Keratinocyte (primary cell): ENCODE results near the gene TMEFF2. TPM values are rescaled to one million over a fixed set of nuclear protein-coding genes. Genes with fewer than 3 reads are reported as not detected.

Experiments
- DNase-seq: peaks from one replicate; pipeline ENCODE4 v3.0.0-alpha.2; 2011; ENCODE audit warnings: low read depth, missing footprints, low spot score
- FAIRE-seq: peaks from 2 replicates; lab custom pipeline; 2011; peaks lifted over from hg19 to GRCh38; lab: Jason Lieb, UNC
- H2AFZ ChIP-seq: 2 replicates; pipeline ENCODE4 v1.6.0; 2012; ENCODE audit warnings: low read length, control low read depth, inconsistent platforms; ENCODE audit not compliant: control insufficient read depth
- H3K27ac ChIP-seq: 2 replicates; pipeline ENCODE4 v1.5.1; 2011; ENCODE audit warnings: low read length; ENCODE audit not compliant: control insufficient read depth, insufficient read depth
- H3K27me3 ChIP-seq: 3 replicates; pipeline ENCODE4 v1.6.0; 2011; ENCODE audit warnings: low read length; ENCODE audit not compliant: control insufficient read depth, insufficient read depth; ENCODE audit errors: extremely low read depth
- H3K36me3 ChIP-seq, 2 experiments: 2 replicates in 1 of 2; 3 replicates in 1 of 2; pipeline ENCODE4 v1.5.1; 2011; ENCODE audit warnings: low read length in 2 of 2, mild to moderate bottlenecking in 1 of 2; ENCODE audit not compliant: control insufficient read depth in 2 of 2, insufficient read depth in 2 of 2; ENCODE audit errors: extremely low read depth in 1 of 2
- H3K4me1 ChIP-seq: 3 replicates; pipeline ENCODE4 v1.5.1; 2011; ENCODE audit warnings: low read length; ENCODE audit not compliant: control insufficient read depth, insufficient read depth; ENCODE audit errors: extremely low read depth
- H3K4me2 ChIP-seq: 3 replicates; pipeline ENCODE4 v1.6.0; 2011; ENCODE audit warnings: low read depth, low read length; ENCODE audit not compliant: control insufficient read depth, insufficient read depth; ENCODE audit errors: extremely low read depth
- H3K4me3 ChIP-seq, 3 experiments: fragments of 200-600 bp in 1 of 3; sonication (generic) in 1 of 3; 2 replicates in 2 of 3; 3 replicates in 1 of 3; pipeline ENCODE4 v1.5.1; 2011 to 2016; ENCODE audit warnings: low read length in 3 of 3, mild to moderate bottlenecking in 3 of 3, control low read depth in 2 of 3, inconsistent platforms in 1 of 3, low read depth in 1 of 3, mixed read lengths in 1 of 3, mixed run types in 1 of 3, moderate library complexity in 1 of 3; ENCODE audit not compliant: control insufficient read depth in 2 of 3, insufficient read depth in 2 of 3; ENCODE audit errors: extremely low read depth in 1 of 3
- H3K79me2 ChIP-seq: 2 replicates; pipeline ENCODE4 v1.6.0; 2012; ENCODE audit warnings: low read length; ENCODE audit not compliant: control insufficient read depth, insufficient read depth
- H3K9ac ChIP-seq: 3 replicates; pipeline ENCODE4 v1.6.0; 2011; ENCODE audit warnings: low read length; ENCODE audit not compliant: control insufficient read depth, insufficient read depth; ENCODE audit errors: extremely low read depth
- H3K9me1 ChIP-seq: 3 replicates; pipeline ENCODE4 v1.6.0; 2011; ENCODE audit warnings: low read length; ENCODE audit not compliant: control insufficient read depth, insufficient read depth; ENCODE audit errors: extremely low read depth
- H3K9me3 ChIP-seq: 2 replicates; pipeline ENCODE4 v1.5.1; 2012; ENCODE audit warnings: low read depth, low read length; ENCODE audit not compliant: control insufficient read depth
- H4K20me1 ChIP-seq: 3 replicates; pipeline ENCODE4 v1.6.0; 2011; ENCODE audit warnings: low read length; ENCODE audit not compliant: control insufficient read depth, insufficient read depth; ENCODE audit errors: extremely low read depth
- EZH2 ChIP-seq: IDR thresholded peaks from one replicate; pipeline ENCODE4 v1.6.1; 2012; ENCODE audit warnings: inconsistent platforms, mild to moderate bottlenecking, low read length, moderate library complexity
- dilution Hi-C: fragments of 300-500 bp; cut with MboI; formaldehyde crosslinking; loops from one replicate; pipeline ENCODE4 v1.7.0; 2020; ENCODE audit warnings: low sequenced_read_pairs; ENCODE audit not compliant: extremely low pct_ligation_motif_present
- polyA minus RNA-seq, 3 experiments: library from RNA; depleted of rRNA, polyadenylated mRNA; stranded (reverse); fragments of >200 nt; gene quantifications; 1 replicate in 1 of 3; 2 replicates in 1 of 3; 3 replicates in 1 of 3; pipeline ENCODE4 v1.2.3, GENCODE V29; 2011
- polyA plus RNA-seq, 5 experiments: library from polyadenylated mRNA; depleted of rRNA in 3 of 5; stranded (reverse) in 3 of 5; stranded (forward) in 1 of 5; unstranded in 1 of 5; fragments of >200 nt; gene quantifications; 1 replicate in 1 of 5; 2 replicates in 3 of 5; 3 replicates in 1 of 5; pipeline versions ENCODE4 v1.2.1 to v1.2.3, GENCODE V29; 2011 to 2012; ENCODE audit warnings: missing spikeins in 2 of 5, low read depth in 1 of 5, low replicate concordance in 1 of 5
- TF ChIP-seq, protein P1 (sequence below), 3 experiments: IDR thresholded peaks in 1 of 3; conservative IDR thresholded peaks in 1 of 3; optimal IDR thresholded peaks in 1 of 3; 2 replicates in 2 of 3; 3 replicates in 1 of 3; pipeline versions ENCODE3 to v1.5.1; 2011; ENCODE audit warnings: low read length in 3 of 3, mild to moderate bottlenecking in 3 of 3, moderate library complexity in 2 of 3, control low read depth in 1 of 3, inconsistent platforms in 1 of 3; ENCODE audit not compliant: insufficient read depth in 2 of 3; ENCODE audit errors: extremely low read depth in 1 of 3

Gene TMEFF2, protein sequence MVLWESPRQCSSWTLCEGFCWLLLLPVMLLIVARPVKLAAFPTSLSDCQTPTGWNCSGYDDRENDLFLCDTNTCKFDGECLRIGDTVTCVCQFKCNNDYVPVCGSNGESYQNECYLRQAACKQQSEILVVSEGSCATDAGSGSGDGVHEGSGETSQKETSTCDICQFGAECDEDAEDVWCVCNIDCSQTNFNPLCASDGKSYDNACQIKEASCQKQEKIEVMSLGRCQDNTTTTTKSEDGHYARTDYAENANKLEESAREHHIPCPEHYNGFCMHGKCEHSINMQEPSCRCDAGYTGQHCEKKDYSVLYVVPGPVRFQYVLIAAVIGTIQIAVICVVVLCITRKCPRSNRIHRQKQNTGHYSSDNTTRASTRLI
- polyA plus RNA-seq: not detected in 3 replicates
- polyA plus RNA-seq (2011; ENCODE audit: low read depth): not detected
- polyA plus RNA-seq (2011; cell fraction: cytosol; rRNA removed): not detected in 2 replicates
- polyA plus RNA-seq (2011; cell fraction: nucleus; rRNA removed): not detected in 2 replicates
- polyA plus RNA-seq (2012; ENCODE audit: low replicate concordance): not detected in 2 replicates
- not detected in 3 replicates for polyA minus RNA-seq
- polyA minus RNA-seq (2011; cell fraction: cytosol; rRNA and poly(A)+ RNA removed): not detected
- not detected in 2 replicates for polyA minus RNA-seq (2011; cell fraction: nucleus; rRNA and poly(A)+ RNA removed)

- dilution Hi-C loops: no loop called here
- Histone ChIP-seq H4K20me1 (no peaks in the 10 kb centered on the region), H2AFZ (peak within 1 kb of the TSS; percentile 49), H3K4me3 (peak within 1 kb of the TSS; percentile 2 to 68 (median 61)), H3K36me3 (no peaks in the 10 kb centered on the region), H3K79me2 (no peaks in the 10 kb centered on the region), H3K9ac (no peak within 1 kb of the TSS), H3K9me3 (no peaks in the 10 kb centered on the region), H3K9me1 (no peaks in the 10 kb centered on the region), H3K4me2 (peak within 1 kb of the TSS; percentile 47), H3K27me3 (peaks cover 62% of the 10 kb centered on the region), H3K27ac (no peak within 1 kb of the TSS), H3K4me1 (peaks cover 12% of the 10 kb centered on the region)
- TF ChIP-seq EZH2: peak; percentile 62
- TF ChIP-seq, protein P1, sequence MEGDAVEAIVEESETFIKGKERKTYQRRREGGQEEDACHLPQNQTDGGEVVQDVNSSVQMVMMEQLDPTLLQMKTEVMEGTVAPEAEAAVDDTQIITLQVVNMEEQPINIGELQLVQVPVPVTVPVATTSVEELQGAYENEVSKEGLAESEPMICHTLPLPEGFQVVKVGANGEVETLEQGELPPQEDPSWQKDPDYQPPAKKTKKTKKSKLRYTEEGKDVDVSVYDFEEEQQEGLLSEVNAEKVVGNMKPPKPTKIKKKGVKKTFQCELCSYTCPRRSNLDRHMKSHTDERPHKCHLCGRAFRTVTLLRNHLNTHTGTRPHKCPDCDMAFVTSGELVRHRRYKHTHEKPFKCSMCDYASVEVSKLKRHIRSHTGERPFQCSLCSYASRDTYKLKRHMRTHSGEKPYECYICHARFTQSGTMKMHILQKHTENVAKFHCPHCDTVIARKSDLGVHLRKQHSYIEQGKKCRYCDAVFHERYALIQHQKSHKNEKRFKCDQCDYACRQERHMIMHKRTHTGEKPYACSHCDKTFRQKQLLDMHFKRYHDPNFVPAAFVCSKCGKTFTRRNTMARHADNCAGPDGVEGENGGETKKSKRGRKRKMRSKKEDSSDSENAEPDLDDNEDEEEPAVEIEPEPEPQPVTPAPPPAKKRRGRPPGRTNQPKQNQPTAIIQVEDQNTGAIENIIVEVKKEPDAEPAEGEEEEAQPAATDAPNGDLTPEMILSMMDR (optimal IDR thresholded peaks at IDR 0.05 in 1 of 3, IDR thresholded peaks at IDR 0.05 in 1 of 3, conservative IDR thresholded peaks at IDR 0.05 in 1 of 3; ENCODE audit: extremely low read depth in 1 of 3, insufficient read depth in 2 of 3, low read length in 3 of 3): peak in 1 of 3 experiments; percentile 10
- DNase-seq: peak; percentile 0
- FAIRE-seq: no peak
Observed at GRCh38 chr2:192194866-192195547, at the start of gene TMEFF2. Gene TMEFF2, minus strand, starts transcription at chr2:192194933. Its CDS starts 409 bp downstream, at chr2:192194524.

GRCh38 chr2:192243488-192243887 lies 48.8 kb upstream of the TMEFF2 start:
- no peaks in the 10 kb centered on the region for H3K27me3 ChIP-seq
- no peaks in the 10 kb centered on the region for H3K36me3 ChIP-seq
- H3K4me1 ChIP-seq: no peaks in the 10 kb centered on the region
- TF ChIP-seq, protein P1 (optimal IDR thresholded peaks at IDR 0.05 in 1 of 3, IDR thresholded peaks at IDR 0.05 in 1 of 3, conservative IDR thresholded peaks at IDR 0.05 in 1 of 3; ENCODE audit: extremely low read depth in 1 of 3, insufficient read depth in 2 of 3, low read length in 3 of 3): no peak
- no peak for TF ChIP-seq EZH2
- H3K4me3 ChIP-seq: no peak overlapping the region
- DNase-seq (no peak), FAIRE-seq (no peak)
- H3K9me3 ChIP-seq: no peaks in the 10 kb centered on the region
- dilution Hi-C loops: no loop called here
- H2AFZ ChIP-seq: no peak overlapping the region
- no peaks in the 10 kb centered on the region for H4K20me1 ChIP-seq
- H3K4me2 ChIP-seq: no peak overlapping the region
- H3K9me1 ChIP-seq: no peaks in the 10 kb centered on the region
- H3K79me2 ChIP-seq: no peaks in the 10 kb centered on the region
- H3K27ac ChIP-seq: no peak overlapping the region
- no peak overlapping the region for H3K9ac ChIP-seq
